T1000 (cell line): ENCODE measurements around the gene BORCS5.

ENCODE experiments used
- DNase-seq: peaks from one replicate; lab custom pipeline; 2025; ENCODE audit warnings: mixed read lengths; lab: John Stamatoyannopoulos, UW

Gene BORCS5

DNA sequence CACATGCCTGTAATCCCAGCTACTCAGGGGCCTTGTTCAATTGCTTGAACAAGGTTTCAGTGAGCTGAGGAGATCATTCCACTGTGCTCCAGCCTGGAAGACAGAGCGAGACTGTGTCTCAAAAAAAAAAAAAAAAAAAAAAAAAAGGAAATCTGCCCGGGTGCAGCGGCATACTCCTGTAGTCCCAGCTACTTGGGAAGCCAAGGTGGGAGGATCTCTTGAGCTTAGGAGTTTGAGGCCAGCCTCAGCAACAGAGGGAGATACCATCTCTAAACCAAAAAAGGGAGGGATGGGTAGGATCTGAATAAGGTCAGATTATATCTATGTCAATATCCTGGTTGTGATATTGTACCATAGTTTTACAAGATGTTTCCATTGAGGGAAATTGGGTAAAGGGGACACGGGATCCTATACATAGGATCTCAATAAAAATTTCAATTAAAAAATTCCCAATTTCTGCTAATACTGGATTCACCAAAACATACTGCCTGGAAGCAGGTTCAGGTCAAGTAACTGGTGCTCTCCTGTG is 76.4 kb downstream of the BORCS5 start:
- DNase-seq, result no peak

DNA sequence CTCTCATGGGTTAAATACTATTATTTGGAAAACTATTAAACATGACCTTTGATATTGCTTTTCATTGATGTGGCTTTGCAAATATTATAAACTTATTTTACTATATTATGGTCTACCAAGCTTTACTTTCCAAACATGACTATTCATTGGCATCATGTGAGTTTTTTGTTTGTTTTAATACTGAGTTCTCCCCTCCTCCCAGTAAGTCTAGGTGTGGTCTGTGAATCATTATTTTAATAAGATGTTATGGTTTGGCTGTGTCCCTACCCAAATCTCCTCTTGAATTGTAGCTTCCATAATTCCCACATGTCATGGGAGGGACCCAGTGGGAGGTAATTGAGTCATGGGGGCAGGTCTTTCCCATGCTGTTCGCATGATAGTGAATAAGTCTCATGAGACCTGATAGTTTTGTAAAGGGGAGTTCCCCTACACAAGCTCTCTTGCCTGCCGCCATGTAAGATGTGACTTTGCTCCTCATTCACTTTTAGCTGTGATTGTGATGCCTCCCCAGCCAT is 80.0 kb downstream of the BORCS5 start:
- DNase-seq, result peak; percentile 56

DNA sequence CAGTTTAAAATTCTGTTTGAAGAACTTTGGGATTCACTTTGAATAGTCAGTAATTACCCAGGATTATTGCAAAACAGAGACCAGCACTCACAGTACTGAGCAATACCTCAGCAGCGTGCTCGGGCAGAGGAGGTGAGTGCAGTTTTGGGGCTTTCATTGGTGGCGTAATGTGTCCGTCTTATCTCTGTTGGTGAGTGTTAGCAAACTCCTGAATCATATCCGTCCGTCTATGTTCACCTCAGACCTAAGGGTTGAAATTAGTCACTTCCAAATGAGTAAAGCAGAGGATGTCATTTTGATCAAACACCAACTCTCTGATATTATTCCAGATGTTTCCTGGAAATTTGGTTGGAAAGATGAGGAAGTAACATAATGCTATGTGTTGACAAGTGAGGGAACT is 82.8 kb downstream of the BORCS5 start:
- DNase-seq, result no peak

DNA sequence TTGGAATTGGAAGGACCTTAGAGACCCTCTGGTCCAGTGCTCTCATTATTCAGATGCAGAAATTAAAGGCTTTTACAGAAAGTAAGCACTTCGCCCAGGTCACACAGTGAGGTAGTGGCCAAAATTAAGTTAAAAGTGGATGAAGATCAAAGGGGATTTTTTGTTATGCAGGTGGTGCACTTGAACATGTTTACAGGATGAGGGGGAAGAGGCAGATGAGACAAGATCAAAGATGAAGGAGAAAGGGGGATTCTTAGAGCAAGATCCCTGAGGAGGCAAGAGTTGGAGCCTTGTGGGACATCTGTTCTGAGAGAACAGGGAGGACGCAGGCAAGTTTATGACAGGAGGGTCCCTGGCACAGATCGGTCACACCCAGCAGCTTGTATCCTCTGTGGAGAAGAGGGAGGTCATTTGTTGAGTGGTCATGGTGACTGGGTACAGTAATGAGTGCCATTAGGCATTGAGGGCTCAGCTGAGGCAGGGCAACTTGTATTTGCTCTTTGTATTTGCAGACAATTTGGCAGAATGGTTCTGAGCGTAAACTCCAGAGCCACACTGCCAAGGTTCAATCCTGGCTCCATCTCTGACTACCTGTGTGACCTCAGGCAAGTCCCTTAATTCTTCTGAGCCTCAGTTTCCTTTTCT is 84.0 kb downstream of the BORCS5 start:
- no peak for DNase-seq

DNA sequence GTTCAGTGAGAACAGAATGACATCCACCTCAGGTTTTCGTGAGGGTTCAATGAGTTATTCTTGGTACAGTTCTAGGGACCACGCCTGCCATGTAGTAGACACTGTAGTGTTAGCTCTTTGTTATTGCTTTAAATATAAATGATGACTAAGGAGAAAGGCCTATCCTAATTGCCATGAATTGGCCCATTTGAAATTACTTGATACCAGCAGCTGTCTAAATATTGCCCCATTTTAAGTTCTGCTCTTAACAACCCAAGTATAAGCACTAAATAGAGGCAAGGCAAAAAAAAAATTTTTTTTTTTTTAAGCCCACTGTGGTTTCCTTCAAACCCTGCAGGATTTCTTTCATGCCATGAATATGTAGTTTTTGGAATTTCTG is 84.5 kb downstream of the BORCS5 start:
- DNase-seq, result no peak

DNA sequence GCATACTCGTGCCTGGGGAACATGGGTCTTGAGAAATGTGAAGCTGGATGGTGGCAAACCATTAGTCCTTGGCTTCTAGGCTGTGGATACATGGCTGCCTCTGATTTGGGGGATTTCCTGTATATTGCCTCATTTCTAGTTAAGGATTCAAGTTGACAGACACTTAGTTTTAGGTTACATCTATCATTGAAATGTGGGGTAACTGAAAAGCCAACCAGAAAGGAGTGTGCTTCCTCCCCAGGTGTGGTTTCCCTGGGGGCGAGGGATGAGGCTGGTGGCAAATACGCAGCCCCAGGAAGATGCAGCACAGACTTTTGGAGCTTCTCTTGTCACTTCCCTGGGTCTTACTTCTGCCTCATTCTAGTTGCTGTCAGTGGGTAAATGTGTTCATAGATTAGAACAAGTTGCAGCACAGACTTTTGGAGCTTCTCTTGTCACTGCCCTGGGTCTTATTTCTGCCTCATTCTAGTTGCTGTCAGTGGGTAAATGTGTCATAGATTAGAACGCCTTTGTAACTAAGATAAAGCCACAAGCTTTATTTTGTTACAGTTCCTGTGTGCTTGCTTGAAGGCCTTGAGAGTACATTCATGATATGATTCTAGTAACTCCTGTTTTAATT is 85.1 kb downstream of the BORCS5 start:
- DNase-seq, result no peak

DNA sequence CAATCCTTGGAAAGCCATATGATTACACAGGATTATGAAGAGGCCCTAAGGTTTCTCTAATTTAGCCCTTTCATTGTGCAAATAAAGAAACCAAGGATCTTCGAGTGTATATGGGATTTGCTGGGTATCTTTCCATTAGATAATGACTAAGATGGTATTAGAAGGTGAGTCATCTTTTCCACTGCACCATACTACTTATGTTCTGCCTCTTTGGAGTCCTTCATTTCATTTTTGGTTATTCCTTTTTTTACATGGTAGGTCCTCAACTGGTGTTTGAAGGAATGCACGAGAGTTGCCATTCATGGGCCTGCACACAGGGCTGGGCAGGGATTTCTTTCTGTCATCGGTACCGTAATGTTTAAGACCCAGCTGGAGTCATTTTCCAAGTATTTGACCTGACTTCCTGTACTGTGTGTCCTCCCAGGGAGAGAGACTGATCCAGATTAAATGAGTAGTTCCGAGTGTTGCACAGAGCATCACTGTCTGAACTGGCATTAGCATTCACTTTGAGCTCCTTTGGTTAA is 85.7 kb downstream of the BORCS5 start:
- DNase-seq, result no peak

DNA sequence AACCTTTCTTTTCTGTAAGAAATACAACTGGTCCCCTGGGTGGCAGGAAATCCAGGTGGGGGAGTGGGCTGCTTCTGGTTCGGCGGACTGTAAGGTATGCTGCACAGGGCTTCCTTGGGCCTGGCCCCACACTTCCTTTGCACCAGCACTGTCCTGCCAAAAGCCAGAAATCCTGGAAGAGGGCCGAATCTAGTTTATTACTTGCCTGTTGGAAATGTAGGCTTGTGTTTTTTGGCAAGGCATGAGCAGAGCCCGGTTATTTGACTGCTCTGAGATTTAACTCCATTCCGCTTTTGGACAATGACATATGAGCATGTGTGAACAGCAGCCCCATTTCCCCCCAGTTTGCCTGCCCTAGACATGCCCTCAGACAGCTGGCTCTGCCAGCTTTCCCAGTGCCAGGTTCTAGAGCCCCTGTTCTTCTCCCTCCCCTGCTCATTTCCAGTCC is 86.6 kb downstream of the BORCS5 start:
- no peak for DNase-seq

DNA sequence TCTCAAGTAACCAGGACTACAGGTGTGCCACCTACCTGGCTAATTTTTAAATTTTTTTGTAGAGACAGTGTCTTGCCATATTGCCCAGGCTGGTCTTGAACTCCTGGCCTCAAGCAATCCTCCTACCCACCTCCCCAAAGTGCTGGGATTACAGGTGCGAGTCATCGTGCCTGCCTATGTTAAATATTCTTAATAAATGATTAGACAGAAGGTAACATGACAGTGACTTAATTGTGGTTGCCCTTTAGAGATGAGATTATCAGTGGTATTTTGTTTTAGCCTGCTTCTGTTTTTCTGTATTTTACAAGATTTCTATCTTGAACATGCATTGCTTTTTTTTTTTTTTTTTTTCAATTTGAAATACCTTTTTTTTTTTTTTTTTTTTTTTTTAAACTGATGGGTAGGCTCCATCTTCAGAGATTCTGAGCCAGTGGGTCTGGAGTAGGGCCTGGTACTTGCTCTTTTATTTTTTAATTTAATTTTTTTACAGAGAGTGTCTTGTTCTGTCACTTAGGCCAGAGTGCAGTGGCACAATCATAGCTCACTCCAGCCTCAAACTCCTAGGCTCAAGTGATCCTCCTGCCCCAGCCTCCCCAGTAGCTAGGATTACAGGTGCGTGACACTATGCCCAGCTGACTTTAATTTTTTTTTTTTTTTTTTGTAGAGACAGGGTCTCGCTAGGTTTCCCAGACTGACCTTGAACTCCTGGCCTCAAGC is 88.4 kb downstream of the BORCS5 start:
- DNase-seq, result no peak

DNA sequence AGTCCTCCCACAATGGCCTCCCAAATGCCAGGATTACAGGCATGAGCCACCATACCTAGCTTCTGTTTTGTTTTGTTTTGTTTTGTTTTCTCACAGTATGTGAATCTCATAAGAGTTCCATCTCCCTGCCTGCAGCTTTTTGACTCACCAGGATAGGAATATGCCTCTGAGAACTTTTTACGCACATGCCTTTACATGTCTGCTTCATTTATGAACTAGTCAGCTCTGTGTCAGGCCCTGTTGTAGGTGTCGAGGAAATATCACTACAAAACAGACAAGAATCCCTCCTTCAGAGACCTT is 89.0 kb downstream of the BORCS5 start:
- no peak for DNase-seq

DNA sequence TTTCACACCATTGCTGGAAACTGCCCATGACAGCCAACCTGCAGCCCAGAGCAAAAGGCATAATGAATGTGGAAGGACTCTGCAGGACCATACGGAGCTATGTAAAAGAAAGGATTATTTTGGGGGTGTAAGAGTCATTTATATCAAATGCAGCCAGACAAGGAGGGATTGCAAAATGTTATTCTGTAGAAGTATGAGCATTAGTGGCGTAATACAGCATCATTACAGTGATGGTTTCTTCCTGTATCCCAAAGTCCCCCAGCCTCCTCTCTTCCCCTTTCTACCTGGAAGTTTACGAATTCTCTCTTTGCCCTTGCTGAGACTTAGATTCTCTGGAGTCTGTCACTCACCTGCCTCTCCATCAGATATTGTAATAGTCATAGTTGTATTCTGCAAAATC is 89.9 kb downstream of the BORCS5 start:
- DNase-seq, result no peak

DNA sequence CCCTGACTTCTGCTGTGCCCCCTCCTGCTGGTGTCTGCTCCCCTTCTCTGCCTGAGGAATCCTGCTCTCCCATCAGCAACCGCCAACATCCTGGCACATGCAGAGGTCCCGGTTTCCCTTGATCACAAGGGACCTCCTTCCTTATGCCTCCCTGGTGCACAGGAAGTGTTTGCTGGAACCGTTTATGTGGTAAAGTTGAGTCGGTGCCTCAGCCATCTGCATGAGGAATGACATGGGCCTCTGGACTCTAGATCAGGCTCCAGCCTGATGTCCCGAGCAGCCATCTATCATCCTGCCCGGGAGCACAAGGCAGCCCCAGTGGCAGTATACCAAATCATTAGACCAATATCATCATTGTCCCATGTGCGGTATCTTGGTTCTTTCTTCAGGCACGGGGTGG is 90.4 kb downstream of the BORCS5 start:
- DNase-seq, result no peak

DNA sequence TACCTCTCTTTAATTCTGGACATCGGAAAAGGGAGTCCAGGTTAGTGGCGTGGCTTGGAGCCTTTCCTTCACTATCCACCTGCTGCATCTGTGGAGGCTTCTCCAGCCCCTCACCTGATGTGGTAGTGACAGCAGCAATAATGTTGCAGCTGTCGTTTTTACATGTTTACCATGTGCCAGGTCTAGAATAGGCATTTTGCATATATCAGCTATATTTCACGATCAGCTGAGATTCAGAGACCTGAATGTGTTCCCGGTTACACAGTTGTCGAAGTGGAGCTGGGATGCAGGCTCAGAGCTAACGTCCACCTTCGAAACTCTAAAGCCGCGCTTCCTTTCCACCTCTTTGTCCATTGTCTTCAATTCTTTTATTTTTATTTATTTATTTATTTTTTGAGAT is 91.0 kb downstream of the BORCS5 start:
- no peak for DNase-seq

DNA sequence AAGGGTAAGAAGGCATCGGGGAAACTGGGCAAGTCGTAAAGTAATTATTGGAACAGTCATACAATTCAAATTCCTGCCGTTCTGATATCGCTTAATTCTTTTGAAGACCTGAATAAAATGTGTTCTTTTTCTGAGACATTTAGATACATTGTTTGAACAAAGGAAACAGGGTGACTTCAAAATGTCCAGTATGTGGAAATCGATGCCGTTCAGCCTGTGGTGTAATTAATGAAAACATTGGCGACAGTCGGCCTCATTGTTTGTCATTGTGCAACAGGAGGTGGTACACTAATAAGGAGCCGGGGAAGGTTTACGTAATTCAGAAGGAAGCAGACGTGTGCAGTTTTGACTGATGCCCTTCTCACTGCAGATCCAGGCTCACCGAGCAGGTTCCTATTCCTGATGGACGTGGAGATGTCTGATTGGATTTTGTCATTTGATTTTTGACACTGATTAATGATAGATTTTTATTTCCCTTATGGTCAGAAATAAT is 92.7 kb downstream of the BORCS5 start:
- DNase-seq, result no peak

DNA sequence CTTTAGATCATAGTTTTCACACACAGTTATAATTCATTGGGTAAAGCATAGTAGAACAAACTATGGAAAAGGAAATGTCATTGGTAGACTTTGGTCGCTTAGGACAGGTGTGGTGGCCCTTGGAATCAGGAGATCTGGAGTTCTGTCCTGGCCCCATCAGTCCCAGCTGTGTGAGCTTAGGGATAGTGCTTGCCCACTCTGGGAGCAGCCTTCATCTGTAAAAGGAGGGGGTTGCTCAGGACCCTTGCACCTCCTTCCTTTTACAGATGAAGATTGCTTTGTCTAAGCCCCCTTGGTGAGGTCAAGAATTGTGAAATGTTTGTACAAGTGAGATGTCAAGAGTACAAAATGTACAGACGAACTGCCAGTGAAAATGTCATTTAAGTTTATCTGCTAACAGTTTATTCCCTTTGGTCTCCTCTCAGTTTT is 93.2 kb downstream of the BORCS5 start:
- no peak for DNase-seq

DNA sequence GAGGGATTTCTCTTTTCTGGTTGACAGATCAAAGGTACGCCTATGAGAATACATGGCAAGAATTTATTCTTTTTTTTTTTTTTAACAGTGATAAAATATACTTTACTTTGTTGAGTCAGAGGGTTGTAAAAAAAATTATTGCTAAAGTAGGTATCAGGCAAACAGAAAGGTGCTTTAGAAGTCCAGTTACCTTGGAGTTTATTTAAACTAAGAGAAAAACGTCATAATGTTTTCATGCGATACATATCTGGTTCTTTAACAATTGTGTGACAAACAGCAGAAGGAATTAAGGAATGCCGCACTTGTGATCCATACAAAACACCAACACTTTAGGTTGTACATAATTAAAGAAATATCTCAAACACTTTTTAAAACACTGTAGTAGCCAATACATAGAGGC is 94.2 kb downstream of the BORCS5 start:
- no peak for DNase-seq

DNA sequence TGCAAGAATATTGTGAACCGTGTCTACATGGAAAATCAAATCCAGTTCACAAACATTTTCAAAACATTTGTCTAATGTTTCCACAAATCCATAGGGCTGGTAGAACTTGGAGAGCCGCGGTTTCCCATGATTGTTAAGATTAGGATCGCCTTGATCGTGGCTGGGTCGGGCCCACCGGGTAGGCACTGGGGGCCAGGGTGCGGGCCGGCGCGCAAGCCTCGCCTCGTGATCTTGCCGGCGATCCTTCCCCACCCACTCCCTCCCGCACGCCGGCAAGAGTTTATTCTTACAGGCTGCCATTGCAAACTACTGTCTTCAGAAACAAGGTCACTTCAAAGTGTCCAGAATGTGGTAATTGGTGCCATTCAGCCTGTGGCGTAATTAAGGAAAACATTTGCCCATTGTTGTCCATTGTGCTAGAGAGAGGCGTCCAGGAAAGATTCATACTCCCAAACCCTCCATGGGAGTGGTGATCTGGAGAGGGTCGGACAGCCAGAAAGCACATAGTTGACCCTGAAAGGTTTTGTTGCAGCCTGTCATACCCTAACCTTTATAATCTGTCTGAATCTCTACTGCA is 95.5 kb downstream of the BORCS5 start:
- DNase-seq, result no peak

DNA sequence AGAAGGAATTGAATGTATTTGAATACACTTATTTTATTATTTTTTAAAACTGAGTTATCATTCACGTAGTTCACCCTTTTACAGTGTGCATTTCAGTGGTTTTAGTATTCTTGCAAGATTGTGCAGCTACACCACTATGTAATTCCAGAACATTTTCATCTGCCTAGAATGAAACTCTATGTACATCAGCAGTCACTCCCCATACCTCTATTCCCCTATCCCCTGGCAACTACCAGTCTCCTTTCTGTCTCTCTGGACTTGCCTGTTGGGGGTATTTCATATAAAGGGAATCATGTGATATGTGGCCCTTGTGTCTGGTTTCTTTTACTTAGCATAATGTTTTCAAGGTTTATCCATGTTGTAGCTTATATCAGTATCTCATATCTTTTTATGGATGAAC is 96.8 kb downstream of the BORCS5 start:
- no peak for DNase-seq

DNA sequence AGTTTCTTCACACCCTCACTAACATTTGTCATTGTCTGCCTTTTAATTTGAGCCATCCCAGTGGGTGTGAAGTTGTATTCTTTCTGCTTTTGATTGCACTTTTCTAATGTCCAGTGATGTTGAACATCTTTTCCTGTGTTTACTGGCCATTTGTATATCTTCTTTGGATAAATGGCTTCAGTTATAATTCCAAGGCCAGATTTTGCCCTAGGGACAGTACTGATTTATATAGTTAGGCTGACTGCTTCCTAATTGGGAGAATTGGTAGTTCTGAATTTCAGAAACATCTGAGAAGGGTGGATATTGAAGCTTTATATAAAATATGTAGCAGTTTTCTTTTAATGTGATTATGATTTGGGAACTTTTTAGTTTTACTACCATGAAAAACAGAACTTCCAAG is 97.4 kb downstream of the BORCS5 start:
- DNase-seq, result no peak

DNA sequence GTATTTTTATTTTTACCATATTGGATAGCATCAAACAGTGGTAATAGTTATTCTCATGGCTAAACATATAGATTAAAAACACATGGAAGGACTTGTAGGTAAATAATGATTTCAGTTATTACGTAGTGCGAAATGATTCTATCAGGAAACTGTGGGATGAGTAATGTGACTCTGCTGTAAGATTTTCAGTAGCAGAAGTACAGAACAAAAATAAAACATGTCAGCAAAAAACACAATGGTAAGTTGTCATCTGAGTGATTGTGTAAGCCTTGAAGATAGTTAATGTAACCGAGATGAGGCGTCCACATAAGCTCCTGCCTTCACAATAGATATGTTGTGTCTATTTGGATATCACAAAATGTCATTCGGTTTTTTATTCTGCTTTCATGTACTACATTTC is 99.8 kb downstream of the BORCS5 start:
- no peak for DNase-seq

DNA sequence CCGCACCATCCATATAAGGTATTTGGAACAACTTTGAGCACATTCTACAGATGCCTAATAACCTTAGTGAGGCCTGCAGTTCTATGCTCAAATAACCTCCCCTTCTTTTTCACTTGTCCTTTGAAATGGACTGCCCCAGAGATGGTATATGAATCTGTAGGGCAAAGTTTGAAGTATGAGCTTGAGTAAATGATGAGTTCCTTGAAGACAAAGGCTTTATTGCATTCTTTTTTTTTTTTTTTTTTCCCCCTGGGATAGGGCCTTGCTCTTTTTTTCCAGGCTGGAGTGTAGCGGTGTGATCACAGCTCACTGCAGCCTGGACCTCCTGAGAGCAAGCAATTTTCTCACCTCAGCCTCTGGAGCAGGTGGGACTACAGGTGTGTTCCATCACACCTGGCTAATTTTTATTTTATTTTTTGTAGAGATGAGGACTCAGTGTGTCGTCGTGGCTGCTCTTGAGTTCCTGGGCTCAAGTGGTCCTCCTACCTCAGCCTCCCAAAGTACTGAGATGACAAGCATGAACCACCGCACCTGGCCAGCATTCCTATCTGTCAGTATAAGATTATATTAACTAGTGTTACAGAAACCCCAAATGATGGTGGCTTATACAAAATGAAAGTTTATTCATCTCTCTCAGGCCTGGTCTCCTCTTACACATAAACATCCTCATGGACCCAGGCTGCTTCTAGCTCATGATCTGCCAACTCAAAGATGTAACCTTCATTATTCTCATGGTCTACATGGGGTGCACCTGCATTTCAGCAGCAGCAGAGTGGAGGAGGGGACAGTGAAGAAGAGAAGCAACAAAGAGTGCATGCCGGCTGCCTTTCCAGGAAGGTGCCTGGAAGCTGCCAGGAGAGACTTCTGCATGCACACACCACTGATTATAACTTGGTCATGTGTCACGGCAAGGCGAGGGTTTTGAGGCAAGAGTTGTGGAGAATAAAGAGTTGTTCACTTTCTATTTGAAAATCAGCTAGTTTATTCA is 104.4 kb downstream of the BORCS5 start:
- DNase-seq, result no peak
